Adipose tissue (tissue), 3 donors: Measurements from ENCODE around the gene UROC1. TPM values are rescaled to one million over a fixed set of nuclear protein-coding genes. Genes with fewer than 3 reads are reported as not detected.

ENCODE experiments used
- polyA plus RNA-seq, 3 donors: library from polyadenylated mRNA; stranded (reverse); fragments of 200-250 nt; gene quantifications; one replicate each; pipeline ENCODE4 v1.2.3, GENCODE V29; 2013
- donor health status: healthy with polysubstance abuse.
- donor health status: Bipolar disorder and iron deficiency.
- donor health status: healthy.

The UROC1 gene
- polyA plus RNA-seq, 3 donors = not detected

Other genes with a start within 250 kb of the UROC1 start
- 10 to 100 TPM; 29.6 to 38.0 (median 32.0) TPM for gene KLF15, start 160.4 kb downstream of the UROC1 start, polyA plus RNA-seq
- gene CFAP100, start 122.9 kb downstream of the UROC1 start, polyA plus RNA-seq = not detected
- 10 to 100 TPM in 2 of 3 donors, 1 to 10 TPM in 1; 9.8 to 14.1 (median 13.5) TPM for gene ZXDC, start 41.9 kb downstream of the UROC1 start, polyA plus RNA-seq
- under 1 TPM; 0.03 to 0.94 (median 0.67) TPM for gene CHST13, start 6.4 kb upstream of the UROC1 start, polyA plus RNA-seq
- gene C3orf22, start 41.2 kb upstream of the UROC1 start, polyA plus RNA-seq = not detected
- gene TXNRD3, start 137.4 kb upstream of the UROC1 start, polyA plus RNA-seq = 1 to 10 TPM; 4.2 to 5.7 (median 5.2) TPM
- gene CHCHD6, start 186.5 kb upstream of the UROC1 start, polyA plus RNA-seq = 10 to 100 TPM in 2 of 3 donors, 1 to 10 TPM in 1; 10.0 to 12.9 (median 10.2) TPM